Caki2 (cell line): ENCODE results near the gene ZNF316. TPM values are rescaled to one million over a fixed set of nuclear protein-coding genes. Genes with fewer than 3 reads are reported as not detected.

Source experiments
- DNase-seq: peaks from one replicate; pipeline ENCODE4 v3.0.0-alpha.2; 2015; ENCODE audit warnings: low read depth
- in situ Hi-C: cut with HindIII; loops from 2 replicates; pipeline ENCODE4 v1.10.0; 2016; ENCODE audit warnings: low sequenced_read_pairs, low pct_unique_long_range_greater_than_20kb, mixed read lengths
- total RNA-seq: library from RNA; depleted of rRNA; stranded (reverse); fragments of >200 nt; shearing (Covaris generic); gene quantifications from 2 replicates; pipeline ENCODE4 v1.2.3, GENCODE V29; 2014; ENCODE audit warnings: low replicate concordance; rRNA removed

ZNF316 gene
- total RNA-seq = 12.8 and 21.2 TPM in 2 replicates

GRCh38 chr7:6636741-6637543 lies at the start of gene ZNF316:
Gene ZNF316, plus strand, starts transcription at chr7:6637318. Its CDS starts 5,092 bp downstream, at chr7:6642410.
- DNase-seq = peak; percentile 28
- in situ Hi-C loops = no loop called here

- in situ Hi-C loops = no loop called here
Observed at GRCh38 chr7:6588566-6588965, 48.6 kb upstream of the ZNF316 start.

GRCh38 chr7:6589151-6589828 lies 47.8 kb upstream of the ZNF316 start:
- peak; percentile 14 for DNase-seq
- in situ Hi-C loops = no loop called here

More at GRCh38 chr7:6588566-6588965, 48.6 kb upstream of the ZNF316 start:
- no peak for DNase-seq

GRCh38 chr7:6589829-6590644 lies 47.1 kb upstream of the ZNF316 start, which contains the start of gene INTS15:
Gene INTS15, plus strand, starts transcription at chr7:6590021. Its CDS starts 263 bp downstream, at chr7:6590284.
- in situ Hi-C loops = no loop called here

GRCh38 chr7:6590645-6591110 lies 46.4 kb upstream of the ZNF316 start:
- DNase-seq = no peak
- in situ Hi-C loops = no loop called here

More at GRCh38 chr7:6589829-6590644, 47.1 kb upstream of the ZNF316 start, which contains the start of gene INTS15:
- DNase-seq = peak; percentile 81

GRCh38 chr7:6600093-6600492 lies 37.0 kb upstream of the ZNF316 start:
- no peak for DNase-seq
- in situ Hi-C loops = no loop called here

- DNase-seq = no peak
- in situ Hi-C loops = no loop called here
Observed at GRCh38 chr7:6604458-6604857, 32.7 kb upstream of the ZNF316 start.

GRCh38 chr7:6606866-6607583 lies 30.1 kb upstream of the ZNF316 start:
- in situ Hi-C loops = no loop called here
- DNase-seq = no peak

- no peak for DNase-seq
- in situ Hi-C loops = no loop called here
Observed at GRCh38 chr7:6607651-6608051, 29.5 kb upstream of the ZNF316 start.

- no peak for DNase-seq
- in situ Hi-C loops = no loop called here
Observed at GRCh38 chr7:6608081-6608480, 29.0 kb upstream of the ZNF316 start.

- no peak for DNase-seq
- in situ Hi-C loops = no loop called here
Observed at GRCh38 chr7:6608794-6609193, 28.3 kb upstream of the ZNF316 start.

GRCh38 chr7:6612819-6613218 lies 24.3 kb upstream of the ZNF316 start:
- in situ Hi-C loops = no loop called here

GRCh38 chr7:6613706-6614105 lies 23.4 kb upstream of the ZNF316 start:
- in situ Hi-C loops = no loop called here
- DNase-seq = no peak

More at GRCh38 chr7:6612819-6613218, 24.3 kb upstream of the ZNF316 start:
- no peak for DNase-seq

- in situ Hi-C loops = no loop called here
- no peak for DNase-seq
Observed at GRCh38 chr7:6614953-6615722, 22.0 kb upstream of the ZNF316 start, which contains the start of gene ZNF853. Gene ZNF853, plus strand, starts transcription at chr7:6615610. Its CDS starts 565 bp downstream, at chr7:6616175.

GRCh38 chr7:6615723-6616555 lies 21.2 kb upstream of the ZNF316 start:
- no peak for DNase-seq
- in situ Hi-C loops = no loop called here
